NCI-H2227 treated with DMSO at 0.1 percent for 48 hours (cell line): Measurements from ENCODE around the gene PPP6R1.

ENCODE experiments used
- DNase-seq: peaks from one replicate; lab custom pipeline; 2025; lab: John Stamatoyannopoulos, UW

Gene PPP6R1

GRCh38 chr19:55279770-55280643 lies 21.2 kb upstream of the PPP6R1 start, which contains the start of gene HSPBP1:
Gene HSPBP1 (minus strand): TSS chr19:55280110. CDS start chr19:55279608, 502 bp downstream.
- peak; percentile 99 for DNase-seq

GRCh38 chr19:55279340-55279739 lies 20.5 kb upstream of the PPP6R1 start:
- DNase-seq = no peak

- no peak for DNase-seq
Observed at GRCh38 chr19:55278391-55279135, 19.7 kb upstream of the PPP6R1 start.

- no peak for DNase-seq
Observed at GRCh38 chr19:55277494-55277893, 18.7 kb upstream of the PPP6R1 start.

GRCh38 chr19:55276720-55277430 lies 18.1 kb upstream of the PPP6R1 start:
- no peak for DNase-seq

- no peak for DNase-seq
Observed at GRCh38 chr19:55275851-55276719, 17.3 kb upstream of the PPP6R1 start.

- DNase-seq = no peak
Observed at GRCh38 chr19:55273978-55274707, 15.3 kb upstream of the PPP6R1 start.

- DNase-seq = no peak
Observed at GRCh38 chr19:55272142-55272541, 13.3 kb upstream of the PPP6R1 start.

GRCh38 chr19:55270172-55270942 lies 11.5 kb upstream of the PPP6R1 start:
- no peak for DNase-seq

GRCh38 chr19:55269299-55269698 lies 10.5 kb upstream of the PPP6R1 start:
- no peak for DNase-seq

- DNase-seq = no peak
Observed at GRCh38 chr19:55266840-55267239, 8.0 kb upstream of the PPP6R1 start.

- no peak for DNase-seq
Observed at GRCh38 chr19:55266404-55266803, 7.6 kb upstream of the PPP6R1 start.

- no peak for DNase-seq
Observed at GRCh38 chr19:55265723-55266386, 7.0 kb upstream of the PPP6R1 start.

GRCh38 chr19:55265173-55265572 lies 6.4 kb upstream of the PPP6R1 start:
- DNase-seq = no peak

GRCh38 chr19:55264531-55264930 lies 5.7 kb upstream of the PPP6R1 start:
- DNase-seq = no peak

- DNase-seq = no peak
Observed at GRCh38 chr19:55262359-55262758, 3.5 kb upstream of the PPP6R1 start.

GRCh38 chr19:55261671-55262126 lies 2.9 kb upstream of the PPP6R1 start:
- no peak for DNase-seq

GRCh38 chr19:55259540-55260210 lies 858 bp upstream of the PPP6R1 start:
- peak; percentile 86 for DNase-seq

- no peak for DNase-seq
Observed at GRCh38 chr19:55258476-55258827, 365 bp downstream of the PPP6R1 start.
